RCC 7860 (cell line): Measurements from ENCODE around the gene ALPI.
"Not testable (repeated sequence)": the region's sequence is repeated elsewhere in the genome, so short reads cannot be mapped to it uniquely, and the experiment has no call there.

ENCODE experiments used
- DNase-seq: peaks from one replicate; pipeline ENCODE4 v3.0.0-alpha.2; 2015; ENCODE audit warnings: low spot score
- FAIRE-seq: peaks from 2 replicates; lab custom pipeline; 2012; peaks lifted over from hg19 to GRCh38; lab: Jason Lieb, UNC

ALPI gene

GRCh38 chr2:232455426-232456255 is at the start of gene ALPI:
Gene ALPI (plus strand): TSS chr2:232456153. CDS start chr2:232456200, 47 bp downstream.
- DNase-seq, result no peak
- FAIRE-seq, result no peak

- DNase-seq (no peak), FAIRE-seq (no peak)
These were observed 49.2 kb upstream of the ALPI start, which contains the start of gene ALPG for GRCh38 chr2:232406556-232407310. Gene ALPG (plus strand): TSS chr2:232406844. CDS start chr2:232406895, 51 bp downstream.

GRCh38 chr2:232407428-232408150 is 48.4 kb upstream of the ALPI start:
- not testable (repeated sequence) for DNase-seq, FAIRE-seq

DNA sequence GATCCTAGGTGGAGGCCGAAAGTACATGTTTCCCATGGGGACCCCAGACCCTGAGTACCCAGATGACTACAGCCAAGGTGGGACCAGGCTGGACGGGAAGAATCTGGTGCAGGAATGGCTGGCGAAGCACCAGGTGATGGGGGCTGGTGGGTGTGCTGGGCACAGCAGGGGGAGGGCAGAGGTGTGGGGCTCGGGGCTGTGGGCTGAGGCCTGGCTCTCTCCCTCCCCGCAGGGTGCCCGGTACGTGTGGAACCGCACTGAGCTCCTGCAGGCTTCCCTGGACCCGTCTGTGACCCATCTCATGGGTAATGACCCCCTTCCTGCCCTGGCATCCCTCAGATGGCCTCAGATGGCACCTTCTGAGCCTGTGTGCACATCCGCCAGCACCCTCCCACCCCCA is 47.7 kb upstream of the ALPI start:
- not testable (repeated sequence) for DNase-seq, FAIRE-seq

GRCh38 chr2:232409617-232410016 is 46.3 kb upstream of the ALPI start:
- not testable (repeated sequence) for DNase-seq, FAIRE-seq

DNA sequence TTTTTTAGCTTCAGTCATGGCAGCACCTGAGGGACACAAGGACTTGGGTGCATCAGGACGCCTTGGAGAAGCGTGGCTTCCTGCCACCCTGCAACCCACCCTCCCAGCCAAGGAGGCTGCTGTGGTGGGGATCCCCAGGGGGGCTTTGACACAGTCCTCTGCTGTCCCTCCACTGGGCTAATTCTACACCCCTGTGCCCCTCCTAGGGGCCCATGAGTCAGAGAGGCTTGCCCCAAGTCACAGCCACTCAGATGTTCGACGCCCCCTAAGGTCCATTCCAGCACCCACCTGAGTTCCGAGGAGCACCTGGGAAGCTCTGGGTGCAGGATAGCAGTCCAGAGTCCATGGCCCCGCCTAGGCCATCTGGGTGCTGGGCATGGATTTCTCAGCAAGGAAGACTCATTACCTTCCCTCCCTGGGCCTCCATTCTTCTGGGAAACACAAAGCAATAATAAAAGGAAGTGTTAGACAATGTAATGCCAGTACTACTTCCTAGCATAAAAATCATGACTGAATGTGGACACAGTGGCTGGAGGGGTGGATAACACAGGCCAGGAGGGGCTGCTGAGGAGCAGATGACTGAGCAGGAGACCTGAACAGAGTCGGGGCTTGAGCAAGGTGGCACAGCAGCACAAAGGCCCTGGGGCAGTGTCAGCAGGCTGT is 45.6 kb upstream of the ALPI start:
- FAIRE-seq (no peak), DNase-seq (no peak)

GRCh38 chr2:232411901-232412629 is 43.9 kb upstream of the ALPI start:
- no peak for DNase-seq
- no peak for FAIRE-seq

DNA sequence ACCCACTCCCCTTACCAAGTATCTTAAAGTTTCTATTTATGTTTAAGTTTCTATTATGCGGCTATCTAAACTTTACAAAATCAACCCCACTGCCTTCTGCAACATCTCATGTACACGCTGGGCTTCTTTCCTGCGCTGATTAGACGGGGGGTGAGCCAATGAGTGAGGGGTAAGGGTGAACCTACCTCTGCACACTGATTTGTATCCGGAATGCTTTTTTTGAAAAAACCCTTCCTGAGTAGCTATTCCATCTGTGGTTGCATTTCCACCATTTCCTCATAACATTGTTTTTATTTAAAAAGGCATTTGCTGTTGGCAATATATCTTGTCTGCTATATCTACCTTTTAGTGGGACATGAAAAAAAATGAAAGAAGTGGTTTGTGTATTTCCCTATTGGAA is 43.0 kb upstream of the ALPI start:
- DNase-seq (no peak), FAIRE-seq (no peak)

DNA sequence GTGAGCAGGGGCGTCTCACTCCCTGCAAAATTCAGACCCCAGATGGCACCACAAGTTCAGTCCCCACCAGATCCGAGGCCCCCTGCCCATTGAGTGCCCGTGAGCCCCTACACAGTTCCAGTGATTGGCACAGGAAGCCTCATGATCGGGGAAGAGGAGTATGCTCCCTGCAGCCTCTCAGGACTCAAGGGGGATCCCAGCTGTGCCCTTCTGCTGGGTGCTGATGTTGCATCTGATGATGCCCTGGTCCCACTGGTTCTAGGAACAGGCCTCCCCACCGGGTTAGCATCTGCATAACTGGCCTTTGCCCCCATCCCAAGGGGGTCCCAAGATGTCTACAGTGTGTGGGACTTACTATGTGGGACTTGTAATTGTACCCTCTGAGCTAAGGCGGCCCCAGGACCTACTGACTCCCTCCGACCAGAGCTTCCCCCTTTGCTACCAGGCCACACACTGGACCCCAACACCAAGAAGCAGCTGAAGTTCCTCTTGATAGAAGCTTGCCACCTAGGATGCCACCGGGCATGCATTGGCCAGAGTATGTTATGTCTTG is 40.7 kb upstream of the ALPI start:
- FAIRE-seq, result no peak

GRCh38 chr2:232415736-232416520 is 40.0 kb upstream of the ALPI start:
- FAIRE-seq, result no peak
- no peak for DNase-seq

More for the DNA sequence above, 40.7 kb upstream of the ALPI start:
- DNase-seq, result no peak

DNA sequence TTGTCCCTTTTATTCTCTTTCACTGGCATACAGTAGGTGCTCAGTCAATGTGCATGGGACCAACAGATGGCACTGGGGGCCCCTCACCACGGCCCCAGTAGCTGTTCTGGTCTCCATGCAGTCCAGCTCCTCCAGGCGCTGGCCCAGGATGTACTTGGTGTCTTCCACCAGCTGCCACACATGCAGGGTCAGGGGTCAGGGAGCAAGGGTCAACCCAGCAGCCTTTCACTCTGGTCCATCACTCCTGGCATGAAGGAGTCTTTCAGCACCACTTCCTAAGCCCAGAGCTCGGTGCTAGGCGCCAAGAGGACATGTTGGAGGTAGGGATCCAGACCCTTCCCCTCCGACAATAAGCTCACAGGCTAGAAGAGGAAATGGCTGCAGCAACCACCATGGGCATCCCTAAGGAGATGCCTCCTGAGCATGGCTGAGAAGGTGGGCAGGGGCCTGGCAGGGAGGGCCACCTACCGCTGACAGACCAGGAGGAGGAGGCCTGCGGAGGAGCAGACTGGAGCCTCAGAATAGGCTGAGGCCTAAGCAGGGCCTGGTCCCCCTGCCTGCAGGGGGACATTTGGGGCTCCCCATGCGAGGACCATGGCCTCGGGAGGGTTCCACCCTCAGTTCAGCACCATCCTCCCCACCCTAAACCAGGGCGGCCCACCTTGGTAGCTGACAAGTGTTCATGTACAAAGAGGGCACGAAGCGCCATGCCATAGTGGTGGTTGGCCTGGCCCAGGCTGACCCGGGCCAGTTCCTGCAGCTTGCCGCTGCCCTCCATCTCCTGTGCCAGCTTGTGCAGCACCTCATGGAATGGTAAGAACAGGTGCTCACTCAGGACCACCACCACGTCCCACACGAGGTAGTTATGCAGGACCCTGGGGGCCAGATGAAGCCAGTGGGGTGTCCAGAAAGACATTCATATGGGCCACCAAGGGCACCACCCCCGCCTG is 39.2 kb upstream of the ALPI start:
- DNase-seq (no peak), FAIRE-seq (no peak)

DNA sequence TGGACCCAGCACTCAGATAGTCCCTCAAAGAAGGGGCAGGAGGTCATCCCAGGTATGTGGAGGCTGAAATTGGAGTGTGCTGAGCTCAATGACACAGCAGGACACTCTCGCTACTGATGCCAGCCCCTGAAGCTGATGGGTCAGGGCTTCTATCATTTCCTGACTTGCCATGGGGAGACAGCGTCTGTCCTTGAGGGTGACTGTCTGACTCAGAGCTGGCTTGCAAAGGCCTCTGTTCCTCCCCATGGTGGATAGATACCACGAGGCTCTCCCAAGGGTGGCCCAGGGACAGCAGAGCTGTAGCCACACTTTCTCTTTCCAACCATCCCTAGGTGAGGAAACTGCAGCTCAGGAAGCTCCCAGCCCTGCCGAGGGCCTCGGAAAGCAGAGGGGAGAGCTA is 38.5 kb upstream of the ALPI start:
- DNase-seq (no peak), FAIRE-seq (no peak)

- DNase-seq, result no peak
- FAIRE-seq, result no peak
These were observed 37.9 kb upstream of the ALPI start for GRCh38 chr2:232418056-232418455.

GRCh38 chr2:232418466-232419244 is 37.3 kb upstream of the ALPI start:
- no peak for FAIRE-seq
- DNase-seq, result no peak

DNA sequence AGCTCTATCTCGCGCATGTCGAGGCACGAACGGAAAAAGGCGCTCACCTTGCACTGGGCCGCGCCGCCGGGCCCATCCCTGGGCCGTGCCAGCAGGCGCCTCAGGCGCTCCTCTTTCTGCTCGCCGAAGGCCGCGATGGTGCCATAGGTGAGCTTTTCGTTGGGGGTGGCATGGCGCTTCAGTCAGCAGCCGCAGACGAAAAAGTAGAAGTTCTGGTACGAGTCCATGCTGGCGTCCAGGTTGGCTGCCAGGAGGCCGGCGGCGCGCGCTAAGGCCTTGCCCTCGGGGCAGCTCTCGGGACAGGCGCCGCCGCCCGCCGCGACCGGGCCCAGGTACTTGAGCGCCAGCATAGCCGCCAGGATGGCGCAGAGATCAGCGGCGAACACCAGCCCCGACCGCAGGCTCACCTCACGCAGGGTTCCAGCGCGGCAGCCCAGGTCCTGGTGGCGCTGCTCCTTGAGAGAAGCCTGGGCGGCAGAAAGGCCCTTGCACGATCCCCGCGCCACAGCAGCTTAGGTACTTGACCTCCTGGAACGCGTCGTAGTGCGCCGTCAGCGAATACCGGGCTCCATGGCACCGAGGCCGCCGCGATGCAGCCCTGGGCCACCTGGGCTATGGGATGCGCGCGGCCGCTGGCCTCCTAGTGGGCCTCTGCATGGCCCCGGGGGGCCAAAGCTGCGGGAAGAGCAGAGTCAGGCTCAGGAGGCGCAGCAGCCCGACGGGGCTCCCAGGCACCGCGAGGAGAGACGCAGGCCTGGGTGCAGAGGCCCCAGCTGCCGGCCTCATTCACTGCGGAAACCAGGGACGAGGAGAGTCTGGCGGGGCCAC is 36.5 kb upstream of the ALPI start:
- FAIRE-seq (no peak), DNase-seq (no peak)

- no peak for DNase-seq
- FAIRE-seq, result no peak
These were observed 35.9 kb upstream of the ALPI start for GRCh38 chr2:232420073-232420454.
